HG03045 (cell line): Measurements from ENCODE around the gene BIK.
A peak's percentile ranks its signal among the peaks of the same experiment; 100 is the strongest.
"Not testable (repeated sequence)": the region's sequence is repeated elsewhere in the genome, so short reads cannot be mapped to it uniquely, and the experiment has no call there.

Experiments used
- ATAC-seq: cut with Tn5 transposase; IDR thresholded peaks from one replicate; pipeline ENCODE4 v1.9.1; 2021; ENCODE audit warnings: mild to moderate bottlenecking, moderate library complexity; ENCODE audit not compliant: unreplicated experiment

The BIK gene

DNA sequence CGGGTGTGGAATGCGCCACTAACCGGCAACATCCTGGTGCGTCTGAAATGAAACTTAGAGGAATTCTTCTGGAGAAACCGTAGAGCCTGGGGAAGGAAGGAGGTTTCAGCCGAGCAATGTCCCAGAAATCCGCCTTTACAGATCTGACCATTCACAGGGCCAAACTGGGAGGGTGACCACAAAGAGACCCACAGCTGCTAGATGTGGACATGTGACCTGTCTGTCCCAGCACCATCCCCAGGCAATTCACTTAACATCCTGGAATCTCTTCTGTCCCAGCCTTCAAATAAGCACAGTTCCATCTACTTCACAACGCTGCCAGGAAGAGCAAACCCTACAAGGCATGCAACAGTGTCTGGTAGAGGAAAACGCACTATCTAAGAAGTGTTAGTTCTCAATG, 22.9 kb downstream of the BIK start:
- ATAC-seq: no peak

DNA sequence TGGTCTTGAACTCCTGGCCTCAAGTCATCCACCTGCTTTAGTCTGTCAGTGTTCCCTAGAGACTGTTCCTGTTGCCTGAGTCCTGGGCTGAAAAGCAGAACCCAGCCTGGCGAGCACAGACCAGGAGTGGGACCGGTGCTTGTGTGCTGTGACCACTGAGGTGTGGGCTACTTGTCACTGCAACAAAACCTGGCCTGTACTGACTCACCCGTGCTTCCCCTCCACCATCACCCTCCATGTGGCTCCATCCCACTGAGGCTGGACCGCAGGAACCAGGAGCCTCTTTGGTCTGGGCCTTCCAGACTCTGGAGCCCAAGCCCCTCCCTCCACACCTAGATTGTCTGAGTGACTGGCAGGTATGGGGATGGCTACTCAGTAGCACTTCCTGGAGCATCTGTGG, 24.0 kb downstream of the BIK start:
- no peak for ATAC-seq

DNA sequence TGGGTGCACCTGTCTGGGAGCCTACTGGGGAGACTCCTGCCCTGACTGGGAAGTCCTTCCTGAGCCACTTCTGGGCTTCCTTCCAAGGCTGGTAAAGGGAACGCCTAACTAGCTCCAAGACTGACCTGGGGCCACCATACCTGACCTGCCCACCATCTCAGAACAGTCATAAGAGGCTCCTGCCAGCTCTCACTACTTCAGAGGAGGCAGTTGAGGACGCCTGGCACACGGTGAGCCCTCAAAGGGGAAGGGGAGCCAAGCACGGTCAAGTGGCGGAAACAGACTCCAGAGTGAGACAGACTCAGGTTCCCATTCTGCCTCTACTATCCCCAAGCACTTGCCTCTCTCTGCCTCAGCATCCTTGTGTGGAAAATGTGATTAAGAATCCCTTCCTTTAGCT, 25.0 kb downstream of the BIK start:
- no peak for ATAC-seq

DNA sequence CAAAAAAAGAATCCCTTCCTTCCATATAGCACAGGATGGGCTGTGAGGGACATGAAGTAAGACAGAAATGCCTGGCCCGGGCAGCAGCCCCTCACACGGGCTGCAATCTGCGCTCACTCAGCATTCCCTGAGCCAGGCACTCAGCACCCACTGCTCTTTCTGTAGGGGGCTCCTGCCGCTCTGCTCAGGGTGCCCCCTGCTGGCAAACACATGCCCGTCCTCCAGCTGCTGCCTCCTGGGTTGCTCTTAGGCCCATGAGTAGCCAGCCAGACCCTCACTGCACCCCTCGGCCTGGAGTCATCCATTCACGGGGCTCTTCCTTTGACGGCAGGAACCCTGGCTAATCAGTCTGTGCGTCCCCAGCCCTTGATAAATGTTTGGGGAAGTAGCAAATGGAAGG, 25.7 kb downstream of the BIK start:
- ATAC-seq: no peak

DNA sequence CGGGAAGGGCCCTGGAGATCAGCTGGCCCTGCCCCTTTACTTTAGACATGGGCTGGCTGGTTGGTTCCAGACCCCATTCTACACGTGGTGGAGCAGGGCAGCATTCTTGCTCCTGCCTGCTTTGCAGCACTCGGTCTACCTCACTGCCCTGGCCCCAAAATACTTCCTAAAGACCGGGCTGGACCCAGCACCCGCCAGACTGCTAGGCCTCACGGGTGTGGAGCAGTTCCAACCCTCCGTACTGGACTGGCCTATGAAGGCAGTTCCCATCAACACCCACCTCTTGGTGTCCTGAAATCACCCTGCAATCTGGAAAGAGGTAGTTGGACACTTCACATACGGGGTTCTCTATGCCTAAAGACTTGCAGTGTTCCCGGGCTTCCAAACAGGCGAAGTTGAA, 26.3 kb downstream of the BIK start:
- no peak for ATAC-seq

DNA sequence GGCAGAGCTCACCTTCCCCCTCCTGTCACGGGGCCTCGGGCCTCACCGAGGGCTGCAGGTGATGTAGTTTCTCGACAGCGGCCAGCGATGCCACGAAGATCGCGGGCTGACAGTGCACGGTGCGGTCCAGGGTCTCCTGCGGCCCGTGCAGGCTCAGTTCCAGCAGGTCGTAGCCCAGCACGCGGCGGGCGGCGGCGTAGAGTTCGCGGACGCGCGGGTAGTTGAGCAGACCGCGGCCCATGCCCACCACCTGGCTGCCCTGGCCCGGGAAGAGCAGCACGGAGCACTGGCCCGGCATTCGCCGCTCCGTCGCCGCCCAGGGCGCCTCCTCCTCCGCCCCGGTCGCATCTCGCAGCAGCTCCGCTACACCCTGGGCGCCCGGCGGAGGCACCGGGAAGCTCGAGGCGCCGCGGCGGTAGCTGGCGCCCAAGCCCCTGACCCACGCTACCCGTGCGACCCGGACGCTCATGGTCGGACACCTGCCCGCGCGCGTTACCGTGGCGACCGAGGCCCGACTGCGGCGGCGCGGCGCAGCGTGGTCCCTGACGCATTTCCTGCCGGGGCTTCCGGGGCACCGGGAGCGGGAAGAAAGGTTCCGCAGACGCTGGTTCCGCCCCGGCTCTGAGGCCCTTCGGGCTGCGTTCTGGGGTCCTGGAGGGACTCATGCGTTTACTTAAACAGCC, 32.5 kb downstream of the BIK start, which contains the start of gene MCAT:
TSS of gene MCAT (minus strand) at position 519 of the 683 bp plus-strand sequence. CDS start at position 469, 50 bp downstream.
- peak; percentile 75 for ATAC-seq

DNA sequence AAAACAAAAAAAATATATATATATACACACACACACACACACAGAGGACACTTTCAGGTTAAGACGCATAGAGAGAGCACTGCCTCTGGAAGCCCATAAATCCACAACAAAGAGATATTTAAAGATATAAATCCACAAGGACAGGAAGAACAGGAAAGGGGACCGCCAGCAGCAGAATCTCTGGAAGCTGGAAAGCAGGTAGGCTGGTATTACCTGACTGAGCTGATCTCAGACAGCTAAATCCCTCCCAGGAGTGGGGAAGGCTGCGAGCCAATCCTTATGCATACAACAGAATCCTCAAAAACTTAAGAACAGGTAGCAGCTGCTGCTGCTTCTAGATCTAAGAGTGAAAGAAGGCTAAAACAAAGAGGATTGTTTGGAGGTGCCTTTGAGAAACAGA, 34.4 kb downstream of the BIK start:
- no peak for ATAC-seq

DNA sequence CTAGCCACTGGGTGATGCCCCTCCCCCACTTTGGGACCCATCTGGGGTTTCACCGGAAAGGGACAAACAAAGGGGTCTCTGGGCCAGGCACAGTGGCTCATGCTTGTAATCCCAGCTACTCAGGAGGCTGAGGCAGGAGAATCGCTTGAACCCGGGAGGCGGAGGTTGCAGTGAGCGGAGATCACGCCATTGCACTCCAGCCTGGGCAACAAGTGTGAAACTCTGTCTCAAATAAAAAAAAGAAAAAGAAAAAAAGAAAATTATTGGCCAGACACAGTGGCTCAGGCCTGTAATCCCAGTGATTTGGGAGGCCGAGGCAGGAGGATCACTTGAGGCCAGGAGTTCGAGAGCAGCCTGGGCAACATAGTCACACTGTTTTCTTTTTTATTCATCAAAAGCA, 34.8 kb downstream of the BIK start:
- not testable (repeated sequence) for ATAC-seq

DNA sequence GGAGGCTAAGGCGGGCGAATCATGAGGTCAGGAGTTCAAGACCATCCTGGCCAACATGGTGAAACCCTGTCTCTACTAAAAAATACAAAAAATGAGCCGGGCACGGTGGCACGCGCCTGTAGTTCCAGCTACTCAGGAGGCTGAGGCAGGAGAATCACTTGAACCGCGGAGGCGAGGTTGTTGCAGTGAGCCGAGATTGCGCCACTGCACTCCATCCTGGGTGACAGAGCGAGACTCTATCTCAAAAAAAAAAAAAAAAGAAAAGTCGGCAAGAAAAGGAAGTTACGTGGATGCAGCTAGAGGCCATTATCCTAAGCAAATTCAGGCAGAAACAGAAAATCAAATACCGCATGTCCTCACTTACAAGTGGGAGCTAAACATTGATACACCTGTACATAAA, 35.8 kb downstream of the BIK start:
- not testable (repeated sequence) for ATAC-seq

DNA sequence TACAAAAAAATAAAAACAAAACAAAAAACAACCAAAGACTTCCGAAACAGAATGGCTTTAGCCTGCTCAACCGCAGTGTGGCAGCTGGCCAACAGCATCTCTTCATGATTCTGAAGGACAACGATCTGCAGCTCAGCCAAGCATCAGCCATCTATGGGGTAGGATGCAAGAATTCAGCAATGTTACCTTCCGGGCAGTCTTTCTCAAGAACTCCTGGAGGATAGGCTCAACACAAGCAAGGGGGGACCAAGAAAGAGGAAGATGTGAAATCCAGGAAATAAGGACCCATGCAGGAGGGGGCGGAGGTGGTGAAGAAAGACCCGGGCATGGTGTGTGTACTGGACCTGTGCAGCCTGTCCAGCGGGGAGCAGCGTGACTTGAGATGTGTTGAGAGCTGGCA, 37.3 kb downstream of the BIK start:
- ATAC-seq: no peak

DNA sequence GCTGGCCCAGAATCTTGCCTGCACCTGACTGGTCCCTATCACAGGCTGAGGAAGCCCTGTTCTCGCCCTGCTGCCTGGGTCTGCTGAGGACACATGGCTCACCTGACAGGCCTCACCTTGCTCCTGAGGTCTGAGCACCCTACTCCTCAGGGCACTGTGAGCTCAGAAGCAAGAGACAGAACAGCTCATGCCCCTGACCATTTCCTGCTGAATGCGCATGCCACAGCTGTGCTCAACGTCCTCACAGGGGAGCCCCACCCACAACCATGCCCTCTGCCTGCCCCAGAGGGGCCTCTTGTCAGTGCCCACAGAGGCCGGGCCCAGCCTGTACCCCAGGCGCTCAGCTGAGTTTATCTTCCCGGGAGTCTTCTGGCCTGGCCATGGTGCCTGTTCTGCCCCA, 38.0 kb downstream of the BIK start:
- no peak for ATAC-seq

DNA sequence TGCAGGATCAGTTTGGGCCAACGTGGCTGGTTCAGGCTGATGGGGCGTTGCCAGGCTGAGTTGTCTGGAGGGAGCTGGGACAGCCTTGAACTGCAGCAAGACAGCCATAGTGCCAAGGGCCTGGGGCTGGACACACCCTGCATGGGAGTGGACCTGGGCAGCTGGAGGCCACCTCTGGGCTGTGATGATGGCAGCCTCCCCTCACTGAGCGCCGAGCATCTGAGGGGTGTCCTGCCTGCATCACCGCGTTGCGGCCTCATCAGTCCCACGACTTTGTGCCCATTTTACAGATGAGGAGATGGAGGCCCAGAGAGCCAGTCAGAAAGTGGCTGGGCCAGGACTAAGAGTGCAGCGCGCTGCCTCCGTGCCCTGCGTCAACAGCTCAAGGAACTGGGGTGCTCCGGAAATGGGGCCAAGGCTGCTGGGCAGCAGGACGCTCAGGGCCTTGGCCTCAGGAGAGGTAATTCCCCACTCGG, 40.2 kb downstream of the BIK start:
- ATAC-seq: no peak

DNA sequence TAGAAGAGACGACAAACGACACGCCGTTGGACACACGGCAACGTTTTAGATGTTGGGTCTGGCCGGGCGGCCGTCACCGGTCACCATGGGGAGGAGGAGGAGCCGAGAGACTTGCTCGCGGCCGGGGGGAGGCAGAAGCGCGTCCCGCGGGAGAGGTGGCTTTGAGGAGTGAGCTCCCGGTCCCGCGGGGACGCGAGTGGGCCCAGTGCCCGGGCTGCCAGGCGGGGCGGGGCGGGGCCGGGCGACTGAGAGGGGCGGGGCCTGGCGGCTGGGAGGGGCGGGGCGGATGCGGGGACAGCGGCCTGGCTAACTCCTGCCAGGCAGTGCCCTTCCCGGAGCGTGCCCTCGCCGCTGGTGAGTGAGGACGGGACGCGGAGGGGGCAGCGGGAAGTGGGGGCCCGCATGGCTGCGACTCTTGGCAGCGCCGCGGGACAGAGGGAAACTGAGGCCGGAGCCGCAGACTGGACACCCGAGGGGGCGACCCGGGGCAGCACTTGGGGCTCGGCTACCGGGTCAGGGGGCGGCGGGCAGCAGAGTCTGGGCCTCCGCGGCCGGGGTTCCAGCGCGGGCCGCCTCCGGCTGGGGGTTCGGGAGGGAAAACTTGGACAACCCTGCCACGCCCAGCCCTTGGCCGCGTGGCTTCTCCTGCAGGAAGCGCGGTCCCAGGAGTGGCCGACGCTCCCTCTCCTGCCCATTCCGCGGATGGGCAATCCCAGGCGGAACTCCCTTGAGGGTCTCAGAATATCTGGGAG, 40.9 kb downstream of the BIK start, which contains the start of gene TSPO:
TSS of gene TSPO (plus strand) at position 309 of the 752 bp plus-strand sequence. CDS start 7,680 bp downstream, outside the sequence.
- ATAC-seq: no peak

DNA sequence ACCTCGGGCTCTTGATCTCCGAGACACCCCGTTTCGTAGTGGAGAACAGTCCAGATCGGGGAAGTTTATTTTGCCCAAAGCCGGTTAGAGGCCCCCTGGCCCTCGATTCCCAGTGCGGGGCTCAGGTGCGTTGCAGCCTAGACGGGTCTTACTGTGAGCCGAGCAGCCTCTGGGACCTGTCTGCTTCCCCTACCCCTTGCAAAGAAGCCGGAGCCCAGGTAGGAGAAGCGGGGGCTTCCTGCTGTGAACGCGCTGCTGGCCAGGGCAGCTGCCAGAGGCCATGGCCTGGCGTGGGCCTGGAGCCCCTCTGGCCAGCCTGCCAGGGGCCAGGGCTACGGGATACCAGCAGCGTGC, 41.4 kb downstream of the BIK start:
- no peak for ATAC-seq

DNA sequence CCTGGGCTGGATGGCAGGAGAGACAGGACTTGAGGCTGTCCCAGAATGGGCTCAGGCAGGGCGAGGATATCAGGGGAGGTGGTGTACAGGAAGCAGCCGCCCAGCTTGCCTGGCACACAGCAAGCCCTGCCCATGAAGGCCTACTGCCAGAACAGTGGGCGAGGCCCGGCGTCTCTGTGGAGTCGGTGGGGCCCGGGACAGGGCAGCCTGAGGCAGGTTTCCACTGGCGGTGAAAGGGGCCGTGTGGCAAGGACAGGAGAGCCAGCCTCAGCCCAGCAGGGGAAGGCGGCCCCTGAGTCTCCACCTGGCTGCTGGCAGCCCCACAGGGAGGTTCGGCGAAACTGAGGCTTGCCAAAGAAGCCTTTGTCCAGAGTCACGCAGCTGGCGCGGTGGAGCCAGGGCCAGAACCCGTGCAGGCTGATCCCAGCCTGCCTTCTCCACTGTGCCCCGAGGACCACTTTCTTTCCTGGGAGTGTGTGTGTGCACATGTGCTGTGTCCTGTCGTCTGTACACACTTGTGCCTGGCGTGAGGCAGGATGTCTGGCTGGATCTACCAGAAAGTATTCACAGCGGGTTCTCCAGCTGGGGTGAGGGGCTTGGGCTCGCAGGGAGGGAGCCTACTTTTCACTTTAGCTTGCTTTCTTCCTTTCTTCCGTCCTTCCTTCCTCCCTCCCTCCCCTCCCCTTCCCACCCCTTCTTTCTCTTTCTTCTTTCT, 42.0 kb downstream of the BIK start:
- no peak for ATAC-seq

DNA sequence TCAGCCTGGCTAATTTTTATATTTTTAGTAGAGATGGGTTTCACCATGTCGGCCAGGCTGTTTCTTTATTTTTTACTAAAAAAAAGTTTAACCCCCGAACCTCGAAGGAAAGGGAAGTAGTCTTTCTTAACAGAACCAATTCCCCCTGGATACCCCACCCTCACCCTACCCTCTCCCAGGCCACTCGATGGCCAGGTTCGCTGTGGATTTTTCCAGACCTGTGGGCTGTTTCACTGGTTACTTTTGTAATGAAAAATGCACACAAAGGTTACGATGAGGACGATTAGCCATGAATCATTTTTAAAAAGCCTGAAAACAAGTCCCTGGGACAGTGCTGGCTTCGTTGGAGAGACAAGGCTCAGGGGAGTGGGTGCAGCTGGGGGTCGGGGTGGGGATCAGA, 43.3 kb downstream of the BIK start:
- no peak for ATAC-seq

DNA sequence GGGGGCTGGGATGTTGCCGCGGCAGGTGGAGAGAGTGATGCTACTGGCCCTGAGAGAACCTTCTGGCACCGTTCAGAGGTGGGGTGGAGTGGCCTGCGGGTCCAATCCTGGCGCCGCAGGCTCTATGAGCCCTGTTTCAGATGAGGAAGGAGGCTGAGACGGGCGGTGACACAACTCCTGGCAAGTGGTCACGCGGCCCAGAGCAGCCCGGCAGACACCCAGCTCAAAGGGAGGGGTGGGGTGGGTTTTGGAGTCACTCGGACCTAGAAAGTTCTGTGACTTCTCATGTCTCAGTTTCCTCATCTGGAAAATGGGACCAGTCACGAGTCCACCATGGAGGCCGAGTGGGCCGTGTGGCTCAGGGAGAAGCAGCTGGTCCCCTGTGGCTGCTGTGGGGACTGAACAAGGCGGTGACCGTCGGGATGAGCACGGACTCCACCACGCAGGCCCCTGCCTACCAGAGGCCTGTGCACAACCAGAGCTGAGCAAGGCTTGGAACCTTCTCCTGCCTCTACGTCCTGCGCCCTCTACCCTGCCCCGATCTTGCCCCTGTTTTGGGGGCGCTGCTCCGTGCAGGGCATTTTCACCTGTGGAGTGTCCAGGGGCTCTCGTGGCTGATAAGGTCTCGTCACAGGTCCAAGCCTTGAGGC, 44.5 kb downstream of the BIK start:
- ATAC-seq: no peak

DNA sequence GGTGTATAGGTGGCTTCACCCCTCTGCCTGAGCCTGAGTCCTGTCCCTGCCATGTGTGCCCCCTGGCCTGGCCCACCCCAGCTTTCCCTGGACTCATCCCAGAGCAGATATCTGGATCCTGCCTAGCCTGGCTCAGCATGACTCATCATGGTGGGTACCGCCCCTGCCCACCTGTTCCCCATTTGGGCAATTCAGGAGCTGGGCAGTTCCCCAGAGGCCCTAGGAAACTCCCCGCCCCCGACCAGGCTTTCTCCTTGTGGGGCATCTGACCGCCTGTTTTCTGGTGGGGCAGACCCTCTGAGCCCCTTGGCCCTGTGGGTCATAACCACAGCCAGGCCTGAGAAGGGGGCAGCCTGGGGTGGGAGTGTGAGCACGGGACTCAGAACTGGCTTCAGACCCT, 45.2 kb downstream of the BIK start:
- ATAC-seq: no peak

DNA sequence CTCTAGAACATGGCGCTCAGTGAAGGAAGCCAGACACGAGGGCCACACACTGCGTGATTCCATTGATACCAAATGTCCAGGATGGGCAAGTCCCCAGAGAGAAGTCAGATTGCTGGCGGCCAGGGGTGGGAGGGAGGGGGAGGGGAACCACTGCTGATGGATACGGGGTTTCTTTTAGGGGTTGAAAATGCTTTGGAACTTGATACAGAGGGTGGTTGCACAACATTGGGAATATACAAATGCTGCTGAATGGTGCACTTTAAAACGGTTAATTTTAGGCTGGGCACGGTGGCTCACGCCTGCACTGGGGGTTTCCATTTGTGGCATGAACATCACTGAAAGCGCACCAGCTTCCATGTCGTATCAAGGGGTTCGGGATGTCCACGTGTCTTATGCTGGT, 45.9 kb downstream of the BIK start:
- ATAC-seq: no peak

DNA sequence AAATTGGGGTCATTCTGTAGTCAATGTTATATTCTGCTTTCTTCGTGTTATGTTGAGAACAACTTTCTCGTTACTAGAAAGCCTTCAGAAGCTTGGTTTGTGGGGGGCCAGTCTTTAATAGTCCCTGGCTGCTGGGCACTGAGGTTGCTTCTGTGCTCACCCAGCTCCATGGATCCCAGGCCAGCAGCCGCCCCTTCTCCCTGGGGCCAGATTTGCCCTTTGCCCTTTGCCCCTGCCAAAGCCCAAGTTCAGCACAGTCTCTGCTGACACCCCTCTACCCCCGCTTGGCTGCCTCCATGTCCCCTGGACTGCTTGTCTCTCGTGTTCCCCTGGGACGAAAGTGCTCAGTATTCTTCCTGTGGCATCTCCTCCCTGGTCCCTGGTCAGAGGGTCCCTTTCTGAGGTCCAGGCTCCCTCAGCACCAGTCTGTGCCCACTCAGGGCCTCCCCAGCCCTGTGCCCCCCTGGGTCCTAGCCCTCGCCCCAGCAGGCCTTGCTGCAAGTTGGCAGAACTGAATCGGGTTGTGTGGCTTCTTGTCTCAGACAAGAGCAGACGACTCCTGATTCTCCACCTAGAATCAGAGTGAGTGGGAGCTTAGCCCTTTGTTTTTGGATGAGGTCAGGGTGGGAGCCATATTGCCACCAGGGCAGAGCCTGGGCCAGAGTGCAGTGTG, 47.5 kb downstream of the BIK start:
- no peak for ATAC-seq
